ENCODE results near the gene GPR107. TPM values are rescaled to one million over a fixed set of nuclear protein-coding genes. Genes with fewer than 3 reads are reported as not detected.

Gene GPR107
- total and polyA plus RNA-seq, 2 of the 8 experiments (the other 6 are each of a cell fraction or from before 2014, with no cell fraction given): 19.3 to 30.7 TPM

- ChIA-PET POLR2A (ENCODE audit: partially characterized antibody) (no interaction called here), CTCF (ENCODE audit: partially characterized antibody) (interaction anchor here (0.7 to 1.7 kb wide), 2 partner anchors 11 to 64 kb away, joined by 4 to 7 read pairs; no protein-coding TSS in a partner anchor)
- Histone ChIP-seq H2BK5ac (ENCODE audit: low read depth, low read length) (no peak overlapping the region), H2BK120ac (replicated peaks; ENCODE audit: low read depth, low read length) (no peak overlapping the region), H3K4me3 (ENCODE audit: extremely low read depth in 1 of 4, insufficient read depth in 2 of 4, low read depth in 3 of 4, low read length in 4 of 4) (no peak overlapping the region), H2BK20ac (ENCODE audit: low read length) (no peak overlapping the region), H4K20me1 (replicated peaks in 1 of 2; ENCODE audit: control insufficient read depth in 1 of 2, insufficient read depth in 2 of 2, low read length in 2 of 2) (no peaks in the 10 kb centered on the region), H3K27ac (ENCODE audit: low read depth, low read length) (no peak overlapping the region), H3K14ac (ENCODE audit: insufficient read length) (no peak overlapping the region), H3K79me2 (ENCODE audit: control insufficient read depth in 1 of 2, insufficient read depth in 2 of 2, low read length in 2 of 2) (peaks cover 0 to 30% of the 10 kb centered on the region in 2 experiments; a peak in 2 of 4 replicates), H3K9me3 (ENCODE audit: insufficient read depth in 2 of 2, low read depth in 1 of 2, low read length in 1 of 2) (no peaks in the 10 kb centered on the region), H3K4me2 (ENCODE audit: insufficient read depth in 1 of 2, low read depth in 2 of 2, low read length in 2 of 2) (no peak overlapping the region), H3K18ac (ENCODE audit: extremely low read depth, low read length) (no peak overlapping the region), H4K5ac (ENCODE audit: insufficient read length, low read depth, low read length) (no peak overlapping the region), H3K9ac (replicated peaks in 1 of 4; ENCODE audit: extremely low read depth in 1 of 4, low read depth in 3 of 4, low read length in 3 of 4) (no peak overlapping the region), H3K4ac (replicated peaks; ENCODE audit: insufficient read length, low read depth, low read length) (no peak overlapping the region), H3K23me2 (ENCODE audit: low read depth, low read length) (no peaks in the 10 kb centered on the region), H3K56ac (replicated peaks; ENCODE audit: insufficient read length, low read depth, low read length) (no peak overlapping the region), H3K4me1 (replicated peaks in 1 of 4; ENCODE audit: control insufficient read depth in 3 of 4, insufficient read depth in 4 of 4, low read length in 3 of 4) (no peaks in the 10 kb centered on the region), H4K8ac (ENCODE audit: extremely low read depth, insufficient read depth, low read length) (no peak overlapping the region), H2AK5ac (ENCODE audit: low read depth, low read length) (no peak overlapping the region), H2AFZ (ENCODE audit: low read length) (no peak overlapping the region), H4K91ac (replicated peaks; ENCODE audit: insufficient read length, low read length) (no peak overlapping the region), H3K23ac (ENCODE audit: insufficient read length) (no peak overlapping the region), H3K36me3 (ENCODE audit: control insufficient read depth in 2 of 4, insufficient read depth in 4 of 4, low read length in 3 of 4) (no peaks in the 10 kb centered on the region), H3K79me1 (ENCODE audit: low read depth, low read length) (peaks cover 7% of the 10 kb centered on the region; the same call in 1 of the 2 replicates), H2BK15ac (ENCODE audit: low read length) (no peak overlapping the region), H2BK12ac (ENCODE audit: low read depth, low read length) (no peak overlapping the region), H3K27me3 (replicated peaks in 1 of 4; ENCODE audit: control insufficient read depth in 3 of 4, extremely low read depth in 1 of 4, insufficient read depth in 3 of 4, low read length in 3 of 4) (no peaks in the 10 kb centered on the region)
- TF ChIP-seq KDM1A (IDR thresholded peaks at IDR 0.05; ENCODE audit: borderline replicate concordance, low read length) (no peak), SUZ12 (IDR thresholded peaks at IDR 0.05; ENCODE audit: low read length) (no peak), HDAC6 (IDR thresholded peaks at IDR 0.05; ENCODE audit: low read depth, low read length) (no peak), JUND (IDR thresholded peaks at IDR 0.05; ENCODE audit: low read length) (no peak), HDAC2 (IDR thresholded peaks at IDR 0.05; ENCODE audit: borderline replicate concordance in 1 of 2, low read depth in 2 of 2, low read length in 2 of 2) (no peak), POLR2AphosphoS5 (IDR thresholded peaks at IDR 0.05; ENCODE audit: low read depth, low read length) (no peak), POLR2A (IDR thresholded peaks at IDR 0.05; ENCODE audit: control extremely low read depth in 1 of 2, low read depth in 2 of 2, low read length in 2 of 2) (no peak), MAX (IDR thresholded peaks at IDR 0.05) (no peak), KDM4A (IDR thresholded peaks at IDR 0.05; ENCODE audit: low read depth, low read length, severe bottlenecking) (no peak), SIX5 (IDR thresholded peaks at IDR 0.05; ENCODE audit: low read depth, low read length) (no peak), RNF2 (IDR thresholded peaks at IDR 0.05; ENCODE audit: borderline replicate concordance, low read depth, low read length, missing control alignments, poor library complexity, severe bottlenecking) (no peak), BCL11A (IDR thresholded peaks at IDR 0.05; ENCODE audit: low read depth in 2 of 2, low read length in 2 of 2) (no peak)
- WGBS, 2 experiments (ENCODE audit: extremely low coverage in 1 of 2, insufficient coverage in 1 of 2, insufficient read length in 1 of 2, insufficient replicate concordance in 2 of 2, low coverage in 1 of 2, low lambda C conversion rate in 2 of 2, missing lambda C conversion rate in 1 of 2): 92% methylated on average over 6 of the region's 6 CpGs; no CpG with 5 or more reads in 1 of the 2 experiments
- no peak for FAIRE-seq
- DNase-seq (ENCODE audit: low read depth in 1 of 2, low spot score in 2 of 2): no peak
Measured at GRCh38 chr9:130028493-130029222, 25.0 kb upstream of the GPR107 start.
